Sigmoid colon (tissue), 7 donors: ENCODE data around the gene HAO2. TPM values are rescaled to one million over a fixed set of nuclear protein-coding genes. Genes with fewer than 3 reads are reported as not detected.
"Not testable (repeated sequence)": the region's sequence is repeated elsewhere in the genome, so short reads cannot be mapped to it uniquely, and the experiment has no call there.

Experiments
- DNase-seq: peaks from one replicate; pipeline ENCODE4 v3.0.0-alpha.2; 2019
- H3K27ac ChIP-seq, 4 donors: fragments of 200-600 bp; sonication (generic); one replicate each; pipeline ENCODE4 v1.5.1; 2016 to 2019; ENCODE audit warnings: mild to moderate bottlenecking in 1 of 4
- H3K27me3 ChIP-seq, 3 donors: fragments of 200-600 bp; sonication (generic); one replicate each; pipeline ENCODE4 v1.5.1; 2019; ENCODE audit warnings: mild to moderate bottlenecking in 1 of 3
- H3K36me3 ChIP-seq, 4 donors: fragments of 200-600 bp; sonication (generic); one replicate each; pipeline ENCODE4 v1.5.1; 2016 to 2019
- H3K4me1 ChIP-seq, 4 donors: fragments of 200-600 bp; sonication (generic); one replicate each; pipeline ENCODE4 v1.5.1; 2017 to 2019
- H3K4me3 ChIP-seq, 4 donors: fragments of 200-600 bp; sonication (generic); one replicate each; pipeline ENCODE4 v1.5.1; 2017 to 2019; ENCODE audit warnings: mild to moderate bottlenecking in 2 of 4, moderate library complexity in 1 of 4
- H3K9me3 ChIP-seq, 4 donors: fragments of 200-600 bp in 3 of 4; sonication (generic) in 3 of 4; one replicate each; pipeline versions ENCODE4 v1.5.1 to v1.6.1; 2013 to 2019
- CTCF ChIP-seq, 4 experiments: fragments of 450-650 bp in 3 of 4; fragments of 200-600 bp in 1 of 4; IDR thresholded peaks; one replicate each; pipeline ENCODE4 v1.5.1; 2016 to 2019; ENCODE audit warnings: antibody characterized with exemption in 4 of 4, mild to moderate bottlenecking in 3 of 4, moderate library complexity in 2 of 4
- EP300 ChIP-seq, 4 donors: sonication (generic); formaldehyde crosslinking; IDR thresholded peaks; one replicate each; pipeline ENCODE4 v1.6.1; 2017; ENCODE audit warnings: antibody characterized with exemption in 4 of 4
- POLR2A ChIP-seq, 2 donors: fragments of 450-650 bp; IDR thresholded peaks; one replicate each; pipeline ENCODE4 v1.6.1; 2016; ENCODE audit warnings: antibody characterized with exemption in 2 of 2, mild to moderate bottlenecking in 2 of 2, moderate library complexity in 2 of 2
- POLR2AphosphoS5 ChIP-seq, 4 donors: sonication (generic); formaldehyde crosslinking; IDR thresholded peaks; one replicate each; pipeline ENCODE4 v1.6.1; 2017; ENCODE audit warnings: antibody characterized with exemption in 4 of 4
- WGBS, 2 donors: extraction: QIAGEN DNeasy Blood & Tissue Kit; methylation state at CpG; one replicate each; pipeline ENCODE4 v1.1.7; 2013; 5-methylcytosine and 5-hydroxymethylcytosine counted together
- intact Hi-C: fragments of 100-400 bp; cut with DNase I; formaldehyde crosslinking; loops from one replicate; pipeline ENCODE4 v1.15.1; 2023
- polyA plus RNA-seq, 3 donors: library from polyadenylated mRNA; stranded (reverse); fragments of 200-250 nt; gene quantifications; one replicate each; pipeline ENCODE4 v1.2.3, GENCODE V29; 2013
- total RNA-seq, 4 donors: library from RNA; depleted of rRNA; stranded (reverse); fragments of >200 nt; gene quantifications; one replicate each; pipeline ENCODE4 v1.1.0, GENCODE V29; 2016
- donor health status: healthy with polysubstance abuse.
- donor health status: Bipolar disorder and iron deficiency.
- donor health status: healthy.

HAO2 gene
- total and polyA plus RNA-seq, 7 donors = not detected

GRCh38 chr1:119347858-119348257 lies 20.7 kb upstream of the HAO2 start:
- Histone ChIP-seq H3K36me3 (no peaks in the 10 kb centered on the region), H3K4me1 (no peaks in the 10 kb centered on the region), H3K27ac (no peak overlapping the region), H3K4me3 (no peak overlapping the region), H3K9me3 (no peaks in the 10 kb centered on the region), H3K27me3 (no peaks in the 10 kb centered on the region)
- no peak for DNase-seq
- TF ChIP-seq CTCF (IDR thresholded peaks at IDR 0.05) (no peak), POLR2A (IDR thresholded peaks at IDR 0.05) (no peak), POLR2AphosphoS5 (IDR thresholded peaks at IDR 0.05) (no peak), EP300 (IDR thresholded peaks at IDR 0.05) (no peak)
- intact Hi-C loops = no loop called here
- WGBS, 2 donors = 56 to 71% methylated on average over 1 of the region's 1 CpG

- no peaks in the 10 kb centered on the region for H3K9me3 ChIP-seq
- WGBS, 2 donors = 89 to 93% methylated on average over 4 of the region's 4 CpGs
- H3K36me3 ChIP-seq = no peaks in the 10 kb centered on the region
- H3K4me3 ChIP-seq = no peak overlapping the region
- DNase-seq = no peak
- intact Hi-C loops = no loop called here
- TF ChIP-seq EP300 (IDR thresholded peaks at IDR 0.05) (no peak), POLR2A (IDR thresholded peaks at IDR 0.05) (no peak), CTCF (IDR thresholded peaks at IDR 0.05) (no peak)
- H3K27ac ChIP-seq = no peak overlapping the region
- no peaks in the 10 kb centered on the region for H3K4me1 ChIP-seq
- H3K27me3 ChIP-seq = no peaks in the 10 kb centered on the region
Observed at GRCh38 chr1:119348941-119349340, 19.6 kb upstream of the HAO2 start.

- DNase-seq, H3K4me1 ChIP-seq, H3K9me3 ChIP-seq, intact Hi-C loops, H3K27ac ChIP-seq, H3K36me3 ChIP-seq, H3K27me3 ChIP-seq, H3K4me3 ChIP-seq: not testable (repeated sequence)
- 96 to 99% methylated on average over 2 of the region's 2 CpGs for WGBS, 2 donors
Observed at GRCh38 chr1:119350866-119351265, 17.7 kb upstream of the HAO2 start.

- H3K9me3 ChIP-seq = no peaks in the 10 kb centered on the region
- no peaks in the 10 kb centered on the region for H3K36me3 ChIP-seq
- no peak overlapping the region for H3K4me3 ChIP-seq
- H3K4me1 ChIP-seq = no peaks in the 10 kb centered on the region
- DNase-seq = no peak
- no peaks in the 10 kb centered on the region for H3K27me3 ChIP-seq
- 93 to 98% methylated on average over 1 of the region's 1 CpG for WGBS, 2 donors
- intact Hi-C loops = no loop called here
- TF ChIP-seq POLR2AphosphoS5 (IDR thresholded peaks at IDR 0.05) (no peak), CTCF (IDR thresholded peaks at IDR 0.05) (no peak), EP300 (IDR thresholded peaks at IDR 0.05) (no peak)
- H3K27ac ChIP-seq = no peak overlapping the region
Observed at GRCh38 chr1:119351997-119352396, 16.6 kb upstream of the HAO2 start.

GRCh38 chr1:119353836-119354235 lies 14.7 kb upstream of the HAO2 start:
- Histone ChIP-seq H3K4me3 (no peak overlapping the region), H3K4me1 (no peaks in the 10 kb centered on the region), H3K27me3 (no peaks in the 10 kb centered on the region), H3K9me3 (no peaks in the 10 kb centered on the region), H3K36me3 (no peaks in the 10 kb centered on the region), H3K27ac (no peak overlapping the region)
- 88 to 94% methylated on average over 3 of the region's 3 CpGs for WGBS, 2 donors
- DNase-seq = no peak
- TF ChIP-seq CTCF (IDR thresholded peaks at IDR 0.05) = no peak
- TF ChIP-seq POLR2A (IDR thresholded peaks at IDR 0.05) = no peak
- TF ChIP-seq POLR2AphosphoS5 (IDR thresholded peaks at IDR 0.05) = no peak
- no peak for TF ChIP-seq EP300 (IDR thresholded peaks at IDR 0.05)
- intact Hi-C loops = no loop called here
